Loucy (cell line): Measurements from ENCODE around the gene SPDL1.

ENCODE experiments used
- H2AFZ ChIP-seq: fragments of 200-600 bp; sonication (generic); 2 replicates; pipeline ENCODE4 v1.6.0; 2016; ENCODE audit warnings: antibody characterized with exemption, mild to moderate bottlenecking, low read length, moderate library complexity
- H3F3A ChIP-seq: fragments of 200-600 bp; 2 replicates; pipeline ENCODE4 v1.6.0; 2016; ENCODE audit warnings: antibody characterized with exemption, low read depth, mild to moderate bottlenecking
- H3K27me3 ChIP-seq: fragments of 200-600 bp; sonication (generic); 2 replicates; pipeline ENCODE4 v1.6.1; 2014; ENCODE audit warnings: low read length, mild to moderate bottlenecking; ENCODE audit not compliant: insufficient read depth, poor library complexity, severe bottlenecking
- H3K36me3 ChIP-seq: fragments of 200-600 bp; sonication (generic); 2 replicates; pipeline ENCODE4 v1.6.1; 2016; ENCODE audit warnings: low read length; ENCODE audit not compliant: insufficient read depth
- H3K4me1 ChIP-seq: fragments of 200-600 bp; sonication (generic); 2 replicates; pipeline ENCODE4 v1.5.1; 2014; ENCODE audit warnings: low read length, mild to moderate bottlenecking; ENCODE audit not compliant: insufficient read depth, poor library complexity, severe bottlenecking
- H3K4me2 ChIP-seq: fragments of 200-600 bp; sonication (generic); 2 replicates; pipeline ENCODE4 v1.6.0; 2014; ENCODE audit warnings: antibody characterized with exemption, low read length, low read depth, mild to moderate bottlenecking; ENCODE audit not compliant: poor library complexity, severe bottlenecking
- H3K4me3 ChIP-seq: fragments of 200-600 bp; sonication (generic); 2 replicates; pipeline ENCODE4 v1.5.1; 2014; ENCODE audit warnings: low read length, mild to moderate bottlenecking, mixed read lengths; ENCODE audit not compliant: poor library complexity, severe bottlenecking
- H3K79me2 ChIP-seq: fragments of 200-600 bp; sonication (generic); 2 replicates; pipeline ENCODE4 v1.6.1; 2014; ENCODE audit warnings: low read length; ENCODE audit not compliant: insufficient read depth
- H3K9ac ChIP-seq: fragments of 200-600 bp; sonication (generic); 2 replicates; pipeline ENCODE4 v1.6.0; 2014; ENCODE audit warnings: mild to moderate bottlenecking, low read depth, low read length, moderate library complexity; ENCODE audit not compliant: poor library complexity, severe bottlenecking
- H3K9me2 ChIP-seq: fragments of 200-600 bp; sonication (generic); replicated peaks from 2 replicates; pipeline ENCODE4 v1.6.1; 2016; ENCODE audit warnings: low read depth, low read length, mixed read lengths
- H3K9me3 ChIP-seq: fragments of 200-600 bp; sonication (generic); 2 replicates; pipeline ENCODE4 v1.6.1; 2014; ENCODE audit warnings: mild to moderate bottlenecking, antibody characterized with exemption, low read length, low read depth; ENCODE audit not compliant: insufficient read depth
- H4K20me1 ChIP-seq: fragments of 200-600 bp; sonication (generic); 2 replicates; pipeline ENCODE4 v1.6.0; 2014; ENCODE audit warnings: antibody characterized with exemption, low read length, mild to moderate bottlenecking; ENCODE audit not compliant: insufficient read depth, poor library complexity, severe bottlenecking
- EZH2phosphoT487 ChIP-seq: fragments of 200-600 bp; IDR thresholded peaks from 2 replicates; pipeline ENCODE4 v1.6.1; 2018; ENCODE audit warnings: antibody characterized with exemption, mild to moderate bottlenecking, moderate library complexity, borderline replicate concordance
- TF ChIP-seq, protein P1 (sequence below): fragments of 200-600 bp; sonication (generic); conservative IDR thresholded peaks from 2 replicates; pipeline ENCODE4 v1.5.1; 2014; ENCODE audit warnings: mild to moderate bottlenecking, antibody characterized with exemption, low read length

SPDL1 gene

GRCh38 chr5:169583424-169584220 is at the start of gene SPDL1:
Gene SPDL1, plus strand, starts transcription at chr5:169583773. Its CDS starts 4,644 bp downstream, at chr5:169588417.
- Histone ChIP-seq H3F3A (no peaks in the 10 kb centered on the region), H3K9me2 (no peaks in the 10 kb centered on the region), H3K4me1 (peaks cover 12% of the 10 kb centered on the region), H4K20me1 (no peaks in the 10 kb centered on the region), H3K9me3 (no peaks in the 10 kb centered on the region), H2AFZ (peak within 1 kb of the TSS; percentile 94), H3K4me3 (peak within 1 kb of the TSS; percentile 89), H3K4me2 (peak within 1 kb of the TSS; percentile 90), H3K27me3 (no peaks in the 10 kb centered on the region), H3K9ac (peak within 1 kb of the TSS; percentile 97), H3K79me2 (peaks cover 37% of the 10 kb centered on the region), H3K36me3 (no peaks in the 10 kb centered on the region)
- TF ChIP-seq EZH2phosphoT487: no peak
- TF ChIP-seq, protein P1, sequence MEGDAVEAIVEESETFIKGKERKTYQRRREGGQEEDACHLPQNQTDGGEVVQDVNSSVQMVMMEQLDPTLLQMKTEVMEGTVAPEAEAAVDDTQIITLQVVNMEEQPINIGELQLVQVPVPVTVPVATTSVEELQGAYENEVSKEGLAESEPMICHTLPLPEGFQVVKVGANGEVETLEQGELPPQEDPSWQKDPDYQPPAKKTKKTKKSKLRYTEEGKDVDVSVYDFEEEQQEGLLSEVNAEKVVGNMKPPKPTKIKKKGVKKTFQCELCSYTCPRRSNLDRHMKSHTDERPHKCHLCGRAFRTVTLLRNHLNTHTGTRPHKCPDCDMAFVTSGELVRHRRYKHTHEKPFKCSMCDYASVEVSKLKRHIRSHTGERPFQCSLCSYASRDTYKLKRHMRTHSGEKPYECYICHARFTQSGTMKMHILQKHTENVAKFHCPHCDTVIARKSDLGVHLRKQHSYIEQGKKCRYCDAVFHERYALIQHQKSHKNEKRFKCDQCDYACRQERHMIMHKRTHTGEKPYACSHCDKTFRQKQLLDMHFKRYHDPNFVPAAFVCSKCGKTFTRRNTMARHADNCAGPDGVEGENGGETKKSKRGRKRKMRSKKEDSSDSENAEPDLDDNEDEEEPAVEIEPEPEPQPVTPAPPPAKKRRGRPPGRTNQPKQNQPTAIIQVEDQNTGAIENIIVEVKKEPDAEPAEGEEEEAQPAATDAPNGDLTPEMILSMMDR: no peak

- H3K4me3 ChIP-seq: no peak overlapping the region
- H3K4me2 ChIP-seq: no peak overlapping the region
- TF ChIP-seq, protein P1: no peak
- TF ChIP-seq EZH2phosphoT487: no peak
- no peaks in the 10 kb centered on the region for H3F3A ChIP-seq
- no peaks in the 10 kb centered on the region for H3K9me2 ChIP-seq
- H3K36me3 ChIP-seq: no peaks in the 10 kb centered on the region
- no peaks in the 10 kb centered on the region for H3K79me2 ChIP-seq
- no peaks in the 10 kb centered on the region for H3K4me1 ChIP-seq
- H3K9ac ChIP-seq: no peak overlapping the region
- no peak overlapping the region for H2AFZ ChIP-seq
- no peaks in the 10 kb centered on the region for H3K9me3 ChIP-seq
- H4K20me1 ChIP-seq: no peaks in the 10 kb centered on the region
- no peaks in the 10 kb centered on the region for H3K27me3 ChIP-seq
Measured at GRCh38 chr5:169534311-169534880, 49.2 kb upstream of the SPDL1 start.

- no peaks in the 10 kb centered on the region for H3K27me3 ChIP-seq
Measured at GRCh38 chr5:169534939-169535338, 48.6 kb upstream of the SPDL1 start.

More at GRCh38 chr5:169534939-169535338, 48.6 kb upstream of the SPDL1 start:
- Histone ChIP-seq H3K4me2 (no peak overlapping the region), H3K4me3 (no peak overlapping the region), H4K20me1 (no peaks in the 10 kb centered on the region), H3K9ac (no peak overlapping the region), H3K79me2 (no peaks in the 10 kb centered on the region), H3K36me3 (no peaks in the 10 kb centered on the region), H3K9me2 (no peaks in the 10 kb centered on the region), H3K9me3 (no peaks in the 10 kb centered on the region), H3F3A (no peaks in the 10 kb centered on the region), H2AFZ (no peak overlapping the region), H3K4me1 (no peaks in the 10 kb centered on the region)
- TF ChIP-seq, protein P1: no peak
- no peak for TF ChIP-seq EZH2phosphoT487
